Kidney epithelial cell (primary cell): Measurements from ENCODE around the gene DENND6A. TPM values are rescaled to one million over a fixed set of nuclear protein-coding genes. Genes with fewer than 3 reads are reported as not detected.

ENCODE experiments used
- DNase-seq: peaks from one replicate; pipeline ENCODE4 v3.0.0-alpha.2; 2010; ENCODE audit warnings: low read depth
- H3K27me3 ChIP-seq: 2 replicates; pipeline ENCODE4 v1.6.0; 2011; ENCODE audit warnings: low read length; ENCODE audit not compliant: control insufficient read depth, insufficient read depth
- H3K36me3 ChIP-seq: 2 replicates; pipeline ENCODE4 v1.5.1; 2011; ENCODE audit warnings: low read length; ENCODE audit not compliant: control insufficient read depth, insufficient read depth
- H3K4me3 ChIP-seq: 2 replicates; pipeline ENCODE4 v1.5.1; 2011; ENCODE audit warnings: low read depth, mild to moderate bottlenecking, control low read depth, low read length
- CTCF ChIP-seq: IDR thresholded peaks from 2 replicates; pipeline ENCODE4 v1.5.1; 2011; ENCODE audit warnings: mild to moderate bottlenecking, moderate library complexity, low read length, control low read depth, inconsistent platforms; ENCODE audit not compliant: insufficient read depth, poor library complexity, severe bottlenecking
- total RNA-seq: library from RNA; depleted of rRNA; stranded (reverse); fragments of >200 nt; gene quantifications from 2 replicates; pipeline ENCODE4 v1.2.3, GENCODE V29; 2015

DENND6A gene
- total RNA-seq, result 16.8 and 17.3 TPM in 2 replicates

GRCh38 chr3:57692396-57693147 is at the start of gene DENND6A:
TSS of gene DENND6A (minus strand) at chr3:57693077. CDS start at chr3:57693018, 59 bp downstream.
- no peak for DNase-seq
- no peaks in the 10 kb centered on the region for H3K27me3 ChIP-seq
- H3K4me3 ChIP-seq, result peak within 1 kb of the TSS; percentile 72
- no peak for TF ChIP-seq CTCF
- H3K36me3 ChIP-seq, result no peaks in the 10 kb centered on the region

- no peaks in the 10 kb centered on the region for H3K36me3 ChIP-seq
- TF ChIP-seq CTCF, result no peak
- H3K4me3 ChIP-seq, result no peak overlapping the region
- H3K27me3 ChIP-seq, result no peaks in the 10 kb centered on the region
- no peak for DNase-seq
Observed at GRCh38 chr3:57740027-57740426, 47.1 kb upstream of the DENND6A start.

- Histone ChIP-seq H3K4me3 (no peak overlapping the region), H3K27me3 (no peaks in the 10 kb centered on the region), H3K36me3 (no peaks in the 10 kb centered on the region)
- DNase-seq, result no peak
- no peak for TF ChIP-seq CTCF
Observed at GRCh38 chr3:57738391-57738790, 45.5 kb upstream of the DENND6A start.

- Histone ChIP-seq H3K27me3 (no peaks in the 10 kb centered on the region), H3K36me3 (no peaks in the 10 kb centered on the region), H3K4me3 (no peak overlapping the region)
- DNase-seq, result no peak
- no peak for TF ChIP-seq CTCF
Observed at GRCh38 chr3:57737840-57738239, 45.0 kb upstream of the DENND6A start.

GRCh38 chr3:57735405-57735804 is 42.5 kb upstream of the DENND6A start:
- no peak for TF ChIP-seq CTCF
- DNase-seq, result no peak
- H3K27me3 ChIP-seq, result no peaks in the 10 kb centered on the region
- no peak overlapping the region for H3K4me3 ChIP-seq
- H3K36me3 ChIP-seq, result no peaks in the 10 kb centered on the region

GRCh38 chr3:57733790-57734189 is 40.9 kb upstream of the DENND6A start:
- H3K4me3 ChIP-seq, result no peak overlapping the region
- TF ChIP-seq CTCF, result no peak
- no peak for DNase-seq
- H3K36me3 ChIP-seq, result no peaks in the 10 kb centered on the region
- H3K27me3 ChIP-seq, result no peaks in the 10 kb centered on the region
